K562 (cell line): ENCODE results near the gene PGP. TPM values are rescaled to one million over a fixed set of nuclear protein-coding genes. Genes with fewer than 3 reads are reported as not detected.
A peak's percentile ranks its signal among the peaks of the same experiment; 100 is the strongest.

Experiments
- ATAC-seq: fragments of 200-7000 bp; cut with Tn5 transposase; 3 replicates; pipeline ENCODE4 v1.9.1; 2020; ENCODE audit warnings: moderate library complexity
- BruUV-seq: library from RNA; stranded (reverse); fragments of 400-500 nt; replicated peaks from 2 replicates; lab custom pipeline; 2021; lab: Mats Ljungman, UMichigan
- CTCF ChIA-PET: fragments of 300-600 bp; formaldehyde crosslinking; extraction: SDS; loops from one replicate; lab custom pipeline; 2021; ENCODE audit warnings: low intra/inter-chr PET ratio; lab: Yijun Ruan, JAX
- POLR2A ChIA-PET: fragments of 300-600, 350-650 bp; sonication (Branson Sonifier 250); formaldehyde crosslinking; extraction: SDS; loops from one replicate; lab custom pipeline; 2021; ENCODE audit warnings: antibody characterized with exemption, inconsistent platforms; lab: Yijun Ruan, JAX
- DNase-seq, 4 experiments: peaks; one replicate each; pipeline versions ENCODE4 v3.0.0 to v3.0.0-alpha.2; 2011 to 2018; ENCODE audit warnings: low spot score in 3 of 4, mixed read lengths in 3 of 4; ENCODE audit errors: extremely low read depth in 1 of 4
- FAIRE-seq: peaks from 2 replicates; lab custom pipeline; 2011; peaks lifted over from hg19 to GRCh38; lab: Jason Lieb, UNC
- H2AFZ ChIP-seq: 2 replicates; pipeline ENCODE4 v1.6.0; 2011; ENCODE audit warnings: low read depth, low read length, control low read depth, inconsistent platforms
- H3K27ac ChIP-seq: fragments of 200-600 bp; 3 replicates; pipeline ENCODE4 v1.8.0; 2011; ENCODE audit warnings: low read depth, mild to moderate bottlenecking, control low read depth, inconsistent platforms, low read length, moderate library complexity, mixed read lengths; ENCODE audit errors: extremely low read depth
- H3K27me3 ChIP-seq, 2 experiments: fragments of 300-600 bp in 1 of 2; 2 replicates in 1 of 2; 3 replicates in 1 of 2; pipeline versions ENCODE4 v1.6.0 to v1.8.0; 2011; ENCODE audit warnings: inconsistent platforms in 2 of 2, low read length in 2 of 2, mild to moderate bottlenecking in 1 of 2, mixed read lengths in 1 of 2, moderate library complexity in 1 of 2; ENCODE audit not compliant: control insufficient read depth in 2 of 2, insufficient read depth in 2 of 2
- H3K36me3 ChIP-seq: fragments of 300-600 bp; 3 replicates; pipeline ENCODE4 v1.8.0; 2011; ENCODE audit warnings: mild to moderate bottlenecking, low read length, inconsistent platforms; ENCODE audit not compliant: control insufficient read depth, insufficient read depth
- H3K4me1 ChIP-seq, 2 experiments: fragments of 200-600 bp in 1 of 2; replicated peaks in 1 of 2; 2 replicates in 1 of 2; 3 replicates in 1 of 2; pipeline versions ENCODE4 v1.5.1 to v1.8.0; 2011; ENCODE audit warnings: inconsistent platforms in 2 of 2, low read length in 2 of 2, mild to moderate bottlenecking in 1 of 2, mixed read lengths in 1 of 2, moderate library complexity in 1 of 2; ENCODE audit not compliant: control insufficient read depth in 2 of 2, insufficient read depth in 2 of 2
- H3K4me2 ChIP-seq: 2 replicates; pipeline ENCODE4 v1.6.1; 2011; ENCODE audit warnings: low read length, control low read depth, inconsistent platforms, mixed read lengths; ENCODE audit not compliant: insufficient read depth
- H3K4me3 ChIP-seq: fragments of 200-600 bp; sonication (generic), shearing (Covaris generic); 2 replicates; pipeline ENCODE4 v1.5.1; 2016; ENCODE audit warnings: control low read depth, inconsistent platforms
- H3K79me2 ChIP-seq: fragments of 200-600 bp; 3 replicates; pipeline ENCODE4 v1.8.0; 2011; ENCODE audit warnings: low read length, inconsistent platforms; ENCODE audit not compliant: control insufficient read depth, insufficient read depth
- H3K9ac ChIP-seq, 2 experiments: 2 replicates each; pipeline versions ENCODE4 v1.6.0 to v1.6.1; 2011; ENCODE audit warnings: low read depth in 2 of 2, low read length in 2 of 2, control low read depth in 1 of 2, inconsistent platforms in 1 of 2, mild to moderate bottlenecking in 1 of 2, mixed read lengths in 1 of 2; ENCODE audit not compliant: insufficient read depth in 1 of 2
- H3K9me1 ChIP-seq: one replicate; pipeline ENCODE4 v1.6.0; 2011; ENCODE audit warnings: inconsistent platforms, mild to moderate bottlenecking, low read length, moderate library complexity; ENCODE audit not compliant: control insufficient read depth, insufficient read depth
- H3K9me3 ChIP-seq: replicated peaks from 2 replicates; pipeline ENCODE4 v1.5.1; 2011; ENCODE audit warnings: low read depth, low read length, inconsistent platforms; ENCODE audit not compliant: control insufficient read depth, insufficient read depth
- H4K20me1 ChIP-seq: replicated peaks from 2 replicates; pipeline ENCODE4 v1.6.1; 2011; ENCODE audit warnings: low read length, inconsistent platforms, mixed read lengths; ENCODE audit not compliant: control insufficient read depth, insufficient read depth
- ATF1 ChIP-seq, 2 experiments: fragments of 450-650 bp in 1 of 2; IDR thresholded peaks; 2 replicates each; pipeline ENCODE4 v1.6.1; 2016; ENCODE audit warnings: missing compliant biosample characterization in 1 of 2, missing genetic modification characterization in 1 of 2
- BMI1 ChIP-seq: fragments of 150-350 bp; IDR thresholded peaks from 2 replicates; pipeline ENCODE4 v1.6.1; 2014; ENCODE audit warnings: low read length
- CBX3 ChIP-seq, 2 experiments: IDR thresholded peaks; 1 replicate in 1 of 2; 2 replicates in 1 of 2; pipeline ENCODE4 v1.6.1; 2012; ENCODE audit warnings: inconsistent platforms in 2 of 2, low read length in 2 of 2, borderline replicate concordance in 1 of 2, control low read depth in 1 of 2
- CBX8 ChIP-seq: fragments of 200-600 bp; sonication (generic); IDR thresholded peaks from 2 replicates; pipeline ENCODE4 v1.6.1; 2012; ENCODE audit warnings: borderline replicate concordance, mixed run types, low read depth, mild to moderate bottlenecking, moderate library complexity, mixed read lengths, low read length, control low read depth, inconsistent platforms; ENCODE audit not compliant: poor library complexity, severe bottlenecking; ENCODE audit errors: extremely low read depth
- CCNT2 ChIP-seq: IDR thresholded peaks from 2 replicates; pipeline ENCODE4 v1.6.1; 2011; ENCODE audit warnings: borderline replicate concordance, low read depth, mild to moderate bottlenecking, moderate library complexity, mixed read lengths, low read length; ENCODE audit not compliant: insufficient read length; ENCODE audit errors: extremely low read depth
- ELF1 ChIP-seq: fragments of 200-800 bp; sonication (Bioruptor generic); IDR thresholded peaks from 2 replicates; pipeline ENCODE4 v1.6.1; 2016; ENCODE audit warnings: missing genetic modification characterization, missing compliant biosample characterization
- ETS1 ChIP-seq: conservative IDR thresholded peaks from 2 replicates; pipeline ENCODE4 v1.6.1; 2011; ENCODE audit warnings: low read depth, mild to moderate bottlenecking, low read length; ENCODE audit not compliant: control insufficient read depth
- FOXP1 ChIP-seq: sonication (generic); formaldehyde crosslinking; IDR thresholded peaks from 2 replicates; pipeline ENCODE4 v1.8.0; 2022; ENCODE audit warnings: mild to moderate bottlenecking, missing genetic modification reagents
- HDAC1 ChIP-seq, 2 experiments: fragments of 450-650 bp; IDR thresholded peaks; 2 replicates each; pipeline ENCODE4 v1.6.1; 2016 to 2017; ENCODE audit warnings: inconsistent platforms in 1 of 2, mild to moderate bottlenecking in 1 of 2, moderate library complexity in 1 of 2
- KDM5B ChIP-seq: fragments of 200-600 bp; sonication (generic); IDR thresholded peaks from 2 replicates; pipeline ENCODE4 v1.6.1; 2012; ENCODE audit warnings: low read depth, mild to moderate bottlenecking, moderate library complexity, low read length, control low read depth, inconsistent platforms; ENCODE audit not compliant: insufficient replicate concordance
- MCM7 ChIP-seq, 2 experiments: fragments of 450-650 bp; IDR thresholded peaks; 2 replicates each; pipeline ENCODE4 v1.6.1; 2016 to 2018
- NFIC ChIP-seq: fragments of 450-650 bp; IDR thresholded peaks from 2 replicates; pipeline ENCODE4 v1.6.1; 2017; ENCODE audit warnings: mild to moderate bottlenecking, inconsistent platforms
- RFX7 ChIP-seq: fragments of 250-450 bp; sonication (Bioruptor Pico); IDR thresholded peaks from 2 replicates; pipeline ENCODE4 v1.5.1; 2021; ENCODE audit warnings: mild to moderate bottlenecking
- RNF2 ChIP-seq: sonication (generic); IDR thresholded peaks from 2 replicates; pipeline ENCODE4 v1.6.1; 2016
- YBX1 ChIP-seq: fragments of 450-650 bp; IDR thresholded peaks from 2 replicates; pipeline ENCODE4 v1.7.1; 2016; ENCODE audit warnings: mild to moderate bottlenecking
- ZFP91 ChIP-seq: sonication (generic); formaldehyde crosslinking; IDR thresholded peaks from 2 replicates; pipeline ENCODE4 v1.8.0; 2022; ENCODE audit warnings: mild to moderate bottlenecking, missing genetic modification reagents
- WGBS: fragments of 100-300 bp; shearing (Covaris generic); methylation state at CpG from one replicate; pipeline ENCODE4 v1.1.6; 2016; ENCODE audit warnings: low coverage, mixed read lengths; ENCODE audit not compliant: insufficient coverage; ENCODE audit errors: missing lambda C conversion rate; 5-methylcytosine and 5-hydroxymethylcytosine counted together
- in situ Hi-C: fragments of 300-500 bp; cut with MboI; formaldehyde crosslinking; loops from 4 replicates; pipeline ENCODE4 v1.15.0; 2018; ENCODE audit warnings: inconsistent platforms, mixed read lengths
- intact Hi-C: fragments of 100-400 bp; cut with micrococcal nuclease; formaldehyde crosslinking; loops from 2 replicates; pipeline ENCODE4 v1.14.2; 2022
- polyA plus RNA-seq, 8 experiments: library from polyadenylated mRNA; depleted of rRNA in 4 of 8; stranded (reverse) in 5 of 8; unstranded in 3 of 8; fragments of >200 nt; fragmentation: Nextera tagmentation in 2 of 8; fragmentation: Illumina TruSeq in 1 of 8; extraction: Ambion mirVana in 2 of 8; extraction: Trizol in 1 of 8; gene quantifications; 2 replicates each; pipeline versions ENCODE4 v1.2.1 to v1.2.3, GENCODE V29; 2011 to 2014; ENCODE audit warnings: inconsistent platforms in 1 of 8, missing spikeins in 1 of 8
- total RNA-seq, 7 experiments: library from RNA; depleted of rRNA in 6 of 7; stranded (reverse); fragments of >200 nt in 6 of 7; fragmentation: Illumina TruSeq in 2 of 7; extraction: Trizol in 2 of 7; gene quantifications; 2 replicates each; pipeline versions ENCODE4 v1.2.1 to v1.2.3, GENCODE V29; 2011 to 2021; ENCODE audit warnings: low replicate concordance in 1 of 7

PGP gene
- total and polyA plus RNA-seq, 9 of the 15 experiments (the other 6 are each of a cell fraction or from before 2014, with no cell fraction given) = 1.1 to 57.6 (median 19.6) TPM

GRCh38 chr16:2223221-2223941, 8.7 kb upstream of the PGP start, which contains the start of gene E4F1:
E4F1 (plus strand) TSS chr16:2223591; CDS start chr16:2223614, 23 bp downstream.
- peak within 1 kb of the TSS; percentile 77 for H3K4me2 ChIP-seq
- H3K27me3 ChIP-seq = no peaks in the 10 kb centered on the region
- DNase-seq (peak; percentile 94 to 100 (median 96)), ATAC-seq (peak; percentile 94), FAIRE-seq (peak; percentile 96)
- no peaks in the 10 kb centered on the region for H3K9me3 ChIP-seq
- intact Hi-C loops = loop anchor here (1.0 kb wide), 1 partner anchor 28 kb away; the partner anchor contains the start of gene ECI1
- BruUV-seq = no TSS peak
- H3K9me1 ChIP-seq = no peaks in the 10 kb centered on the region
- in situ Hi-C loops = no loop called here
- CTCF ChIA-PET = no interaction called here
- peak within 1 kb of the TSS; percentile 91 to 98 for H3K9ac ChIP-seq
- peaks cover 32% of the 10 kb centered on the region; the same call in 1 of the 3 replicates for H3K36me3 ChIP-seq
- H4K20me1 ChIP-seq = peaks cover 11% of the 10 kb centered on the region
- peak within 1 kb of the TSS; percentile 82 for H3K27ac ChIP-seq
- H3K4me3 ChIP-seq = peak within 1 kb of the TSS; percentile 87
- WGBS = under 1% methylated on average over 46 of the region's 82 CpGs
- peaks cover 11 to 59% of the 10 kb centered on the region in 2 experiments; a peak in 3 of 5 replicates for H3K4me1 ChIP-seq
- POLR2A ChIA-PET = interaction anchor here (0.6 to 5.0 kb wide), 9 partner anchors 9 to 259 kb away, joined by 3 to 29 read pairs (median 5); partner anchors contain the start of genes BRICD5, ECI1, PGP and RPS2
- peaks cover 47% of the 10 kb centered on the region for H3K79me2 ChIP-seq
- H2AFZ ChIP-seq = peak within 1 kb of the TSS; percentile 83
- no peak for TF ChIP-seq CBX8
- TF ChIP-seq NFIC = peak; percentile 53
- no peak for TF ChIP-seq YBX1
- TF ChIP-seq ELF1 (tag) = peak; percentile 53; the same call in 1 of the 2 replicates
- TF ChIP-seq MCM7 (IDR thresholded peaks at IDR 0.05) = no peak
- TF ChIP-seq KDM5B = peak; percentile 92
- peak in 1 of 2 experiments; percentile 83; a peak in 2 of 4 replicates for TF ChIP-seq HDAC1 (IDR thresholded peaks at IDR 0.05)
- 0 out of 3 replicates have a peak, but pooled peaks of 1 of the 2 experiments have one; percentile 9 for TF ChIP-seq CBX3 (IDR thresholded peaks at IDR 0.05; ENCODE audit: borderline replicate concordance in 1 of 2, low read length in 2 of 2)
- 0 out of 2 replicates have a peak, but pooled peaks have one; percentile 46 for TF ChIP-seq FOXP1
- peak; percentile 59 for TF ChIP-seq ETS1
- peak; percentile 79; the same call in 1 of the 2 replicates for TF ChIP-seq ATF1 (CRISPR knock-in tag; IDR thresholded peaks at IDR 0.05)
- peak; percentile 94 for TF ChIP-seq ATF1 (tag; IDR thresholded peaks at IDR 0.05)
- peak; percentile 44; the same call in 1 of the 2 replicates for TF ChIP-seq ZFP91 (CRISPR knock-in tag)
- peak; percentile 99 for TF ChIP-seq BMI1
- no peak for TF ChIP-seq RFX7 (CRISPR knock-in tag)
- peak; percentile 50; the same call in 1 of the 2 replicates for TF ChIP-seq RNF2
- TF ChIP-seq CCNT2 = peak; percentile 42
